ENCODE results near the gene CRACDL. TPM values are rescaled to one million over a fixed set of nuclear protein-coding genes. Genes with fewer than 3 reads are reported as not detected.
A peak's percentile ranks its signal among the peaks of the same experiment; 100 is the strongest.
"Not testable (repeated sequence)": the region's sequence is repeated elsewhere in the genome, so short reads cannot be mapped to it uniquely, and the experiment has no call there.

Gene CRACDL
- total RNA-seq, 1 donor from 2014 or later, result 18.4 TPM

DNA sequence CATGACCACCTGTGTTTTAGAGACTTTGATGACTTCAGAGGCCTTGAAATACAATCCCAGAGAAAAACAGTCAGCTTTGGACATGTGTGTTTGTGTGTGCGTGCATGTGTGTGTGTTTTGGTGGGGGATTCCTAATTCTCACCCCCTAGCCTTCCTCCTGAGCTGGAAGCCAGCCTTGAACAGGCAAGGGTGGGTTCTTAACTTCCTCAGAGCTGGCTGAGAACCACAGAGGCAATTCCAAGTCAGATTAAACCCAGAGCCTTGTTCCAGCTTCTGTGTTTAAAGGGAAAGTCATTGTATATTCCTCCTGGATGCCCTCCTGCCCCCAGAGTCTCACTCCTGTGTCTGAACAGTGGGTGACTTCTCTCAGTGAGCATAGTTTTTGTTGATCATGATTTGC lies 159.9 kb downstream of the CRACDL start:
- no peak for DNase-seq (ENCODE audit: low spot score)

DNA sequence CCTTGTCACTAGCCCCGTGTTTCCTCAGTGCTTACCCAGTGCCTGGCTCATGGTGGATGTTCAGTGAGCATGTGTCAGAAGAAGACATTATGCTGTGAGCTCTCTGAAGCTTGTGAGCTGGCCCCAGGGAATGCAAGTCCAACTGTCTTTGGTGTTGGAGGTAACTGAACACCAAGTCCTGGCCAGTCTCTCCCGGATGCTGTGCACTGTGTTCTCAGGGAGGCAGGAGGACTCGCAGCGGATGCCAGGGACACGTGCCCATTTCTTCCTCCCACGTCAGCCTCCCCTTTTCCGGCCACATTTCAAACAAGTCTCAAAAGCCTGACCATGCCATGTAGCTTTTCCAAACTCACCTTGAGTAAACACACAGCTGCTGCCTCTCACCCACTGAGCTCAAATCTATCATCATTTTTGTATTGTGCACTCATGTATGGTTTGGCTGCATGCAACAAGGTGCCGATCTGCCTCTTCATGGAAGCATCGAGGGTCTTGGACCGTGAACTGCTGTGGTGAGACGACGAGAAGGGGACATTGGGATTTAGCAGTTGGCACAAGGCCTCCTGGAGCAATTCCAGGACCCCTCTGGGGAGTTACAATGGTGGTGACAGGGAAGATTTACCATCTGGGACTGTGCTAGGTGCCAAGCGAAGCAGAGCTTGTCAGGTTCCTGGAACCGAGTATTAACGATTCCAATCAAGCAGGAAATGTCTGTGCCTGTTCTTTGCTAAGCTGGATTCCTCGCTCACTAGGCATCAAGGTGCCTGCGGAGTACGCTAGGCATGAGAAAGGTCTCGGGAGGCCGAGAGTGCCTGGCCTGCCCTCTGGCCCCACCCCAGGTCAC lies 160.7 kb downstream of the CRACDL start:
- DNase-seq (ENCODE audit: low spot score), result no peak

DNA sequence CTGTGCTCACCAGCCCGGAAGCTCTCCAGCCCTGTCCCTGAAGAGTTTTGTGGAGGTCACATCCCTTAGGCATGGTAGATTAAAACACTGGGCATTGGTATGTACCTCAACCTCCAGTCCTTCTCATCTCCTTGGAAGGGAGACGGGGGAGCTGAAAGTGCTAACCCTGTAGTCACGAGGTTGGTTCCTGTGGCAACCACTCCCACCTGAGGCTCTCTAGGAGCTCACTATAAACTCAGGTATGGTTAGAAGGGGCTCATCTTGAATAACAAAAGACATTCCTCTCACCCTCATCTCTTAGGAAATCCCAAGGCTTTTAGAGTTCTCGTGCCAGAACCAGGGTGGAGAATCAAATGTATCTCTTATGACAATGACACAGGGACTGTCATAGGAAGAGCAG lies 162.1 kb downstream of the CRACDL start:
- DNase-seq (ENCODE audit: low spot score), result no peak

- no peak for DNase-seq (ENCODE audit: low spot score)
Observed at GRCh38 chr2:98773169-98773568, 162.9 kb downstream of the CRACDL start.

GRCh38 chr2:98772536-98772935 lies 163.5 kb downstream of the CRACDL start:
- DNase-seq (ENCODE audit: low spot score), result no peak

- no peak for DNase-seq (ENCODE audit: low spot score)
Observed at GRCh38 chr2:98771721-98772524, 164.1 kb downstream of the CRACDL start.

DNA sequence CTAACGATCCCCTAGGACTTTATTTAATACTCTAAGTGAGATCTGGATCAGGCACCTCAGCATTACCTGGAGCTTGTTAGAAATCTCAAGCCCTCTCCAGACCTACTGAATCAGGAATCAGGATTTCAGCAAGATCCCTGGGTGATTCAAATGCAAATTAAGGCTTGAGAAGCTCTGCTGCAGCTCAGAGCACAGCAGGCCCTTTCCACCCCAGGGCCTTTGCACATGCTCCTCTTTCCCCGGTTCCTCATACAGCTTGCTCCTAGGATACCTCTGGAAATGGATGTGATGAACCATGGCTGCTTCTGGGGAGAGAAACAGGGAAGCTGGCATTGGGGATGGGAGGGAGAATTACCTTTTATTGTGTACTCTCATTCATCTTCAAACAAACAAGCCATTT lies 164.8 kb downstream of the CRACDL start:
- no peak for DNase-seq (ENCODE audit: low spot score)

- peak; percentile 65 for DNase-seq (ENCODE audit: low spot score)
Observed at GRCh38 chr2:98769784-98770183, 166.2 kb downstream of the CRACDL start.

DNA sequence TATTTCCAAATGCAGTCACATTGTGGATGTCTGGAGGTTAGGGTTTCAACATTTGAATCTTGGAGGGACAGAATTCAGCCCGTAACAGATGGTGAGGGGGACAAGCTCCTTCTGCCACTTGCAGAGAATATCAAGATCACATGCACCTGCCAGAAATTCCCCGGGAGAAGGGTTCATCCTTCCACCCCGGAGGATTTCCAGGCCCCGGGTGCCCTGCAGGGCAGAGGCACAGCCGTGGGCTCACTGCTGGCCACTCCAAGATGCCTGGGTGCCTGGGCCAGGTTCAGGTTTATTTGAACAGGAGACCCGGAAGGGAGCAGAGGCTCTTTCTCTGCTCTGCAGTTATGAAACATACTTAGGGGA lies 166.9 kb downstream of the CRACDL start:
- no peak for DNase-seq (ENCODE audit: low spot score)

- DNase-seq (ENCODE audit: low spot score), result peak; percentile 32
Observed at GRCh38 chr2:98768384-98769113, 167.5 kb downstream of the CRACDL start.

GRCh38 chr2:98764499-98764898 lies 171.5 kb downstream of the CRACDL start:
- no peak for DNase-seq (ENCODE audit: low spot score)

- DNase-seq (ENCODE audit: low spot score), result no peak
Observed at GRCh38 chr2:98763209-98763951, 172.6 kb downstream of the CRACDL start.

DNA sequence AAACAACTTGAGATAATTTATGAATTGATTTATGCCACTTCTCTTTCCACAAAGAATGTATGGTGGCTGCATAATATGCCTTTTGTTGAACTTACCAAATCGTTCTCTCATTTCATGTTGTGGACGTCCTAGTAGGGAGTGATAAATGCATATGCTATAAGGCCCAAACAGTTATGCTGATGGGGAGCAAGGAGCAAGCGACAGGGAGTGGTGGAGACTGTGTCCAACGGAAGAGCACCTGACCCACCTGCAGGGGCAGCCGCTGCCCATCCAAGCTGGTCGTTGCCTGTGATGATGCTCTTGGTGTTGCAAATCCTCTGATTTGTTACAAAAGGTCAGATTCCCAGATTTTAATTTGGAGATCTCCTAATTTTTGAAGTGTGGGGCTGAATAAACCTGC lies 174.1 kb downstream of the CRACDL start:
- DNase-seq (ENCODE audit: low spot score), result no peak

- DNase-seq (ENCODE audit: low spot score), result no peak
Observed at GRCh38 chr2:98761267-98761781, 174.7 kb downstream of the CRACDL start.

DNA sequence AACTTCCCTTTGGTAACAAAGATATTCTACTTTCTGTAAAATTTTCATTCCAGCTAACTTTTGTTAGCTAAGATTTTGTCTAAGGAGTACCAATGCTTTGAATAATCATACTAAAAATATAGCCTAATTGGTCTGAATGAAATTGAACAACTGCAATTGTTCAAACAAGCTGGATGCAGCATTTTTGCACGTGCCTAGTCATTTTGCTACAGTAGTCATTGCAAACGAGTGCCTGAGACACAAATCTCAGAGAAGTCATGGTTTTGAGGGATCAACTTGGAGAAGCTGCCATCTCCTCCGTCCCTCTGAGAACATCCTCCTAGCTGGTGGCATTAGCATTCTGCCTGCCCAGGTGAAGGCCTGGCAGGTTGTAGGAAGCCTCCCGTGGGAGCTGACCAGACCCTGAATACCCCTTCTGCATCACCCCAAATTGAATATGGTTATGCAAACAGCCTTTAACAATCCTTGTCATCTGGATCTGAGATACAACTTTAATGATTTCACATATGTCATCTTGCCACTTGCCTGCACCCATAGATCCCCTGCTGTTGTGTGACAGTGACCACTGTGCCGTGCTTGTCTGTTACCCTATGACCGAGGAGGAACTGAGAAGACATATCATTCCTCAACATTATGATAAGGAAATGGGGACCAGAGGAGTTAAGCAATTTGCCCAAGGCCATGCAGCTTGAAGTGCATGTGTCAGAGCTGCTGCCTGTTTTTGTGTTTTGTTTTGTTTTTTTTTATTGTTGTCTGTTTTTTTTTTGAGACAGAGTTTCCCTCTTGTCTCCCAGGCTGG lies 176.0 kb downstream of the CRACDL start:
- DNase-seq (ENCODE audit: low spot score), result no peak

- no peak for DNase-seq (ENCODE audit: low spot score)
Observed at GRCh38 chr2:98759338-98759737, 176.7 kb downstream of the CRACDL start.

GRCh38 chr2:98757904-98758421 lies 178.1 kb downstream of the CRACDL start:
- DNase-seq (ENCODE audit: low spot score), result peak; percentile 91

- DNase-seq (ENCODE audit: low spot score), result no peak
Observed at GRCh38 chr2:98753801-98754200, 182.2 kb downstream of the CRACDL start.

DNA sequence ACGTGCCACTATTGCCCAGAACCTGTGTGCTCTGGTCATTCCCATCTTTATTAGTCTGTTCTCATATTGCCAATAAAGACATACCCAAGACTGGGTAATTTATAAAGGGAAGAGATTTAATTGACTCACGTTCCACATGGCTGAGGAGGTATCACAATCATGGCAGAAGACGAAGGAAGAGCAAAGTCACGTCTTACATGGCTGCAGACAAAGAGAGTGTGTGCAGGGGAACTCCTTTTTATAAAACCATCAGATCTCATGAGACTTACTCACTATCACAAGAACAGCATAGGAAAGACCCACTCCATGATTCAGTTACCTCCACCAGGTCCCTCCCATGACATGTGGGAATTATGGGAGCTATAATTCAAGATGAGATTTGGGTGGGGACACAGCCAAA lies 183.3 kb downstream of the CRACDL start:
- not testable (repeated sequence) for DNase-seq (ENCODE audit: low spot score)

- DNase-seq (ENCODE audit: low spot score), result no peak
Observed at GRCh38 chr2:98751748-98752147, 184.3 kb downstream of the CRACDL start.
